Liver (tissue), 9 donors: ENCODE results near the gene PELI1. TPM values are rescaled to one million over a fixed set of nuclear protein-coding genes. Genes with fewer than 3 reads are reported as not detected.

ENCODE experiments used
- DNase-seq: peaks from one replicate; pipeline ENCODE4 v3.0.0-alpha.2; 2017; ENCODE audit warnings: low spot score
- H3K27ac ChIP-seq, 2 donors: one replicate each; pipeline ENCODE4 v1.7.0; 2013; ENCODE audit warnings: inconsistent platforms in 2 of 2, low read length in 2 of 2, control low read depth in 1 of 2, low read depth in 1 of 2, mild to moderate bottlenecking in 1 of 2
- H3K27me3 ChIP-seq, 4 donors: one replicate each; pipeline versions ENCODE4 v1.6.1 to v1.7.0; 2013; ENCODE audit warnings: low read length in 3 of 4, inconsistent platforms in 1 of 4, mild to moderate bottlenecking in 1 of 4, moderate library complexity in 1 of 4; ENCODE audit not compliant: control insufficient read depth in 4 of 4, insufficient read depth in 4 of 4
- H3K36me3 ChIP-seq, 4 donors: one replicate each; pipeline versions ENCODE4 v1.6.1 to v1.7.0; 2013; ENCODE audit warnings: low read length in 3 of 4, mild to moderate bottlenecking in 3 of 4, low read depth in 1 of 4, moderate library complexity in 1 of 4; ENCODE audit not compliant: control insufficient read depth in 4 of 4, insufficient read depth in 3 of 4
- H3K4me1 ChIP-seq, 4 donors: one replicate each; pipeline versions ENCODE4 v1.6.1 to v1.7.0; 2013; ENCODE audit warnings: low read length in 3 of 4, mild to moderate bottlenecking in 3 of 4, moderate library complexity in 1 of 4; ENCODE audit not compliant: control insufficient read depth in 4 of 4, insufficient read depth in 4 of 4
- H3K4me3 ChIP-seq, 3 donors: one replicate each; pipeline versions ENCODE4 v1.6.1 to v1.7.0; 2013; ENCODE audit warnings: low read length in 3 of 3, control low read depth in 1 of 3, low read depth in 1 of 3, mild to moderate bottlenecking in 1 of 3
- H3K9ac ChIP-seq, 2 donors: one replicate each; pipeline ENCODE4 v1.7.0; 2013; ENCODE audit warnings: low read length in 2 of 2, mild to moderate bottlenecking in 2 of 2, moderate library complexity in 2 of 2, control low read depth in 1 of 2, low read depth in 1 of 2
- H3K9me3 ChIP-seq, 4 donors: one replicate each; pipeline versions ENCODE4 v1.6.1 to v1.7.0; 2013; ENCODE audit warnings: low read length in 3 of 4; ENCODE audit not compliant: control insufficient read depth in 4 of 4
- ATF3 ChIP-seq: IDR thresholded peaks from 2 replicates; pipeline ENCODE4 v1.6.1; 2016; ENCODE audit warnings: antibody characterized with exemption
- CTCF ChIP-seq: fragments of 150-350 bp; IDR thresholded peaks from 2 replicates; pipeline ENCODE4 v1.5.1; 2017; ENCODE audit warnings: improper control_type of control experiment, low read depth, low read length; ENCODE audit not compliant: missing input control
- EGR1 ChIP-seq, 2 donors: IDR thresholded peaks; 2 replicates each; pipeline ENCODE4 v1.6.1; 2016 to 2018; ENCODE audit warnings: antibody characterized with exemption in 2 of 2, low read depth in 2 of 2
- HNF4A ChIP-seq, 2 donors: conservative IDR thresholded peaks; 2 replicates each; pipeline ENCODE4 v1.6.1; 2016; ENCODE audit warnings: antibody characterized with exemption in 2 of 2, mild to moderate bottlenecking in 2 of 2
- JUND ChIP-seq, 2 donors: IDR thresholded peaks; 2 replicates each; pipeline ENCODE4 v1.6.1; 2016; ENCODE audit warnings: antibody characterized with exemption in 2 of 2
- REST ChIP-seq: IDR thresholded peaks from 2 replicates; pipeline ENCODE4 v1.6.1; 2016; ENCODE audit warnings: antibody characterized with exemption, mild to moderate bottlenecking
- TAF1 ChIP-seq: conservative IDR thresholded peaks from 2 replicates; pipeline ENCODE4 v1.6.1; 2016; ENCODE audit warnings: antibody characterized with exemption, mild to moderate bottlenecking
- YY1 ChIP-seq: IDR thresholded peaks from 2 replicates; pipeline ENCODE4 v1.6.1; 2016; ENCODE audit warnings: antibody characterized with exemption, mild to moderate bottlenecking
- ZBTB33 ChIP-seq: IDR thresholded peaks from 2 replicates; pipeline ENCODE4 v1.6.1; 2016; ENCODE audit warnings: antibody characterized with exemption
- WGBS: extraction: QIAGEN DNeasy Blood & Tissue Kit; methylation state at CpG from one replicate; pipeline ENCODE4 v1.1.7; 2013; 5-methylcytosine and 5-hydroxymethylcytosine counted together
- polyA plus RNA-seq, 2 donors: library from polyadenylated mRNA; stranded (reverse) in 1 of 2; unstranded in 1 of 2; fragments of 200-250 nt in 1 of 2; fragments of >200 nt in 1 of 2; fragmentation: Nextera tagmentation in 1 of 2; extraction: Ambion mirVana in 1 of 2; gene quantifications; one replicate each; pipeline versions ENCODE4 v1.2.1 to v1.2.3, GENCODE V29; 2013 to 2015
- total RNA-seq, 2 donors: library from RNA; depleted of rRNA; stranded (reverse); fragments of >200 nt; gene quantifications; one replicate each; pipeline ENCODE4 v1.2.3, GENCODE V29; 2014
- donor health status: healthy.
- donor health status: healthy.
- donor health status: healthy.
- donor health status: healthy.
- donor health status: healthy.

Gene PELI1
- total and polyA plus RNA-seq, 4 donors: 4.5 to 21.3 (median 7.4) TPM

- H3K4me3 ChIP-seq: no peak overlapping the region
- no peaks in the 10 kb centered on the region for H3K27me3 ChIP-seq
- TF ChIP-seq TAF1: no peak
- TF ChIP-seq CTCF: no peak
- no peak for TF ChIP-seq ATF3
- H3K9ac ChIP-seq: no peak overlapping the region
- 100% methylated on average over 1 of the region's 1 CpG for WGBS
- DNase-seq: no peak
- H3K36me3 ChIP-seq: no peaks in the 10 kb centered on the region
- H3K4me1 ChIP-seq: peaks cover 0 to 7% (median 3%) of the 10 kb centered on the region in 4 donors
- no peaks in the 10 kb centered on the region for H3K9me3 ChIP-seq
- no peak overlapping the region for H3K27ac ChIP-seq
Observed at GRCh38 chr2:64123740-64124139, 20.5 kb downstream of the PELI1 start.

GRCh38 chr2:64122358-64122757 is 21.9 kb downstream of the PELI1 start:
- Histone ChIP-seq H3K4me1 (peaks cover 0 to 7% (median 3%) of the 10 kb centered on the region in 4 donors), H3K27me3 (no peaks in the 10 kb centered on the region), H3K27ac (no peak overlapping the region), H3K9ac (no peak overlapping the region), H3K9me3 (no peaks in the 10 kb centered on the region), H3K36me3 (no peaks in the 10 kb centered on the region), H3K4me3 (no peak overlapping the region)
- DNase-seq: no peak
- 79% methylated on average over 7 of the region's 7 CpGs for WGBS
- TF ChIP-seq CTCF: no peak
- TF ChIP-seq JUND (IDR thresholded peaks at IDR 0.05): no peak
- no peak for TF ChIP-seq YY1
- no peak for TF ChIP-seq ZBTB33
- no peak for TF ChIP-seq HNF4A (conservative IDR thresholded peaks at IDR 0.05)
- TF ChIP-seq EGR1 (IDR thresholded peaks at IDR 0.05; ENCODE audit: low read depth in 2 of 2): no peak
- TF ChIP-seq REST: no peak
